OCI-LY1 (cell line): Measurements from ENCODE around the gene MAD1L1.

Source experiments
- H2AFZ ChIP-seq: fragments of 200-600 bp; sonication (generic), shearing (Covaris generic); 2 replicates; pipeline ENCODE4 v1.6.0; 2014; ENCODE audit warnings: antibody characterized with exemption, mild to moderate bottlenecking, low read length
- H3F3A ChIP-seq: fragments of 200-600 bp; sonication (generic), shearing (Covaris generic); 2 replicates; pipeline ENCODE4 v1.6.0; 2014; ENCODE audit warnings: mild to moderate bottlenecking, antibody characterized with exemption, low read length, moderate library complexity; ENCODE audit not compliant: insufficient read depth
- H3K27ac ChIP-seq: fragments of 200-600 bp; sonication (generic); 2 replicates; pipeline ENCODE4 v1.5.1; 2014; ENCODE audit warnings: low read length, mixed run types, mild to moderate bottlenecking, low read depth; ENCODE audit not compliant: poor library complexity, severe bottlenecking
- H3K27me3 ChIP-seq: fragments of 200-600 bp; sonication (generic); 2 replicates; pipeline ENCODE4 v1.6.0; 2014; ENCODE audit warnings: antibody characterized with exemption, mild to moderate bottlenecking, low read length, moderate library complexity; ENCODE audit not compliant: insufficient read depth
- H3K36me3 ChIP-seq: fragments of 200-600 bp; sonication (generic); 2 replicates; pipeline ENCODE4 v1.6.1; 2014; ENCODE audit warnings: mild to moderate bottlenecking, antibody characterized with exemption, low read length, moderate library complexity, mixed read lengths; ENCODE audit not compliant: insufficient read depth
- H3K4me1 ChIP-seq: fragments of 200-600 bp; sonication (generic); 2 replicates; pipeline ENCODE4 v1.5.1; 2014; ENCODE audit warnings: mild to moderate bottlenecking, low read length, moderate library complexity; ENCODE audit not compliant: insufficient read depth, severe bottlenecking
- H3K4me2 ChIP-seq: fragments of 200-600 bp; sonication (generic), shearing (Covaris generic); 2 replicates; pipeline ENCODE4 v1.6.1; 2014; ENCODE audit warnings: low read length
- H3K4me3 ChIP-seq: fragments of 200-600 bp; sonication (generic); 2 replicates; pipeline ENCODE4 v1.5.1; 2014; ENCODE audit warnings: low read length, low read depth, mild to moderate bottlenecking, mixed read lengths; ENCODE audit not compliant: poor library complexity, severe bottlenecking
- H3K79me2 ChIP-seq: fragments of 200-600 bp; shearing (Covaris generic); 2 replicates; pipeline ENCODE4 v1.6.1; 2016; ENCODE audit warnings: mixed run types, low read length, mixed read lengths; ENCODE audit not compliant: insufficient read depth
- H3K9ac ChIP-seq: fragments of 200-600 bp; sonication (generic), shearing (Covaris generic); 2 replicates; pipeline ENCODE4 v1.6.1; 2014; ENCODE audit warnings: mild to moderate bottlenecking, low read length, mixed read lengths
- H3K9me2 ChIP-seq: fragments of 200-600 bp; sonication (generic), shearing (Covaris generic); 2 replicates; pipeline ENCODE4 v1.6.1; 2014; ENCODE audit warnings: low read depth, mild to moderate bottlenecking, low read length, mixed read lengths
- H3K9me3 ChIP-seq: fragments of 200-600 bp; shearing (Covaris generic); 2 replicates; pipeline ENCODE4 v1.6.1; 2014; ENCODE audit warnings: low read length, mixed read lengths
- H4K20me1 ChIP-seq: fragments of 200-600 bp; sonication (generic), shearing (Covaris generic); 2 replicates; pipeline ENCODE4 v1.6.0; 2016; ENCODE audit warnings: mild to moderate bottlenecking, low read length; ENCODE audit not compliant: insufficient read depth
- CTCF ChIP-seq: fragments of 200-600 bp; sonication (generic), shearing (Covaris generic); IDR thresholded peaks from 2 replicates; pipeline ENCODE4 v1.5.1; 2017; ENCODE audit warnings: mild to moderate bottlenecking, antibody characterized with exemption, low read length, moderate library complexity, mixed read lengths
- EZH2 ChIP-seq: fragments of 200-600 bp; sonication (generic), shearing (Covaris generic); IDR thresholded peaks from 2 replicates; pipeline ENCODE4 v1.8.0; 2017; ENCODE audit warnings: borderline replicate concordance, mixed run types, mild to moderate bottlenecking, antibody characterized with exemption, low read length, moderate library complexity, mixed read lengths

The MAD1L1 gene

GRCh38 chr7:2124604-2125345, 108.0 kb downstream of the MAD1L1 start:
- Histone ChIP-seq H3K9me3 (no peaks in the 10 kb centered on the region), H3K36me3 (peaks cover 5% of the 10 kb centered on the region; the same call in 1 of the 2 replicates), H3K4me2 (no peak overlapping the region), H3K79me2 (no peaks in the 10 kb centered on the region), H3K27me3 (no peaks in the 10 kb centered on the region), H3K9ac (no peak overlapping the region), H3F3A (no peaks in the 10 kb centered on the region), H3K4me1 (peaks cover 20% of the 10 kb centered on the region), H4K20me1 (no peaks in the 10 kb centered on the region), H2AFZ (no peak overlapping the region), H3K9me2 (no peaks in the 10 kb centered on the region), H3K4me3 (no peak overlapping the region), H3K27ac (no peak overlapping the region)
- no peak for TF ChIP-seq EZH2
- TF ChIP-seq CTCF = no peak

DNA sequence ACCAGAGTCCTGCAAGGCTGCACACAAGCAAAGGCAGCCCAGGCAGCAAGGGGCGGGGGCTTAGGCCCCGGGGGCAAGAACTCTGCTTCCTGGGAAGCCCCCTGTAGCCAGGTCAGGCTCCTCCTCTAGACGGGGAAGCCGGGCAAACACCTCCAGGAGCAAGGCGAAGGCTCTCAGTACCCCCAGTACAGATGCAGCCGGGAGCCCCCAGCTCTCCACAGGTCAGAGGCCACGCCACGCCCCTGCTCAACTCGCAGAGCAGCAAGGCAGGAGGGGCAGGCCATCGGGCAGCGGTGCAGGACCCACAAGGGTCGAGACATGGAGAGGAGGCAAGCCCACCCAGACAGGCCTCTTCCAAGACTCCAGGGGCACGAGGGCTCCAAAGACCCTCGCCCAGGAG, 108.8 kb downstream of the MAD1L1 start:
- no peaks in the 10 kb centered on the region for H3K9me3 ChIP-seq
- H3K36me3 ChIP-seq = peaks cover 5% of the 10 kb centered on the region; the same call in 1 of the 2 replicates
- no peaks in the 10 kb centered on the region for H3K79me2 ChIP-seq
- no peaks in the 10 kb centered on the region for H3K27me3 ChIP-seq
- no peak overlapping the region for H3K4me2 ChIP-seq
- no peak overlapping the region for H2AFZ ChIP-seq
- no peaks in the 10 kb centered on the region for H3K9me2 ChIP-seq
- H4K20me1 ChIP-seq = no peaks in the 10 kb centered on the region
- no peak overlapping the region for H3K9ac ChIP-seq
- H3K4me1 ChIP-seq = peaks cover 12% of the 10 kb centered on the region
- no peaks in the 10 kb centered on the region for H3F3A ChIP-seq
- no peak overlapping the region for H3K27ac ChIP-seq
- no peak overlapping the region for H3K4me3 ChIP-seq
- TF ChIP-seq CTCF (no peak), EZH2 (no peak)

DNA sequence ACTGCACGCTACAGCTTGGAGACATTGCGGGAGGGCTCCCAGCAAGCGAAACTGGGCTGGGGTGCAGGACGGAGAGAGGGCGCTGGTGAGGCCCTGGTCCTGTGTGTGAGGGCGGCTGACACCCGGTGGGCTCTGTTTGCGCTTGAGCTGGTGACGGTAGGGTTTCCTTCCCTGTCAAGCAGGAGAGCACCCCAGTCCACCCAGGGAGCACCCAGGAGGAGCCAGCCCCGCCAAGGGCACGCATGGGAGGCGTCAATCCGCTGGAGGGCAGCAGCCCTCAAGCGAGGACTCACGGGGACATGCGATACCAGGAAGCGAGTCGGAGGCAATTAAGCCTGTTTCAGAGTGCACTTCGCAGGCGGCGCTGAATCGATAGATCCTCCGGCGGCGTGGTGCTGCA, 109.4 kb downstream of the MAD1L1 start:
- Histone ChIP-seq H3K27me3 (no peaks in the 10 kb centered on the region), H4K20me1 (no peaks in the 10 kb centered on the region), H3F3A (no peaks in the 10 kb centered on the region), H3K4me3 (no peak overlapping the region), H3K79me2 (no peaks in the 10 kb centered on the region), H3K27ac (no peak overlapping the region), H3K9ac (no peak overlapping the region), H2AFZ (no peak overlapping the region), H3K9me3 (no peaks in the 10 kb centered on the region), H3K9me2 (no peaks in the 10 kb centered on the region), H3K4me2 (no peak overlapping the region), H3K36me3 (peaks cover 5% of the 10 kb centered on the region; the same call in 1 of the 2 replicates), H3K4me1 (peaks cover 10% of the 10 kb centered on the region)
- TF ChIP-seq EZH2 (no peak), CTCF (no peak)
